Thyroid gland (tissue), 4 donors: Measurements from ENCODE around the gene CCDC175.

Experiments used
- CTCF ChIP-seq, 6 experiments: fragments of 200-600 bp in 3 of 6; fragments of 450-650 bp in 3 of 6; sonication (generic) in 3 of 6; IDR thresholded peaks; one replicate each; pipeline ENCODE4 v1.5.1; 2016 to 2019; ENCODE audit warnings: antibody characterized with exemption in 6 of 6, mild to moderate bottlenecking in 2 of 6, inconsistent platforms in 1 of 6, moderate library complexity in 1 of 6
- POLR2A ChIP-seq, 2 donors: fragments of 450-650 bp; IDR thresholded peaks; one replicate each; pipeline ENCODE4 v1.6.1; 2017; ENCODE audit warnings: antibody characterized with exemption in 2 of 2, mild to moderate bottlenecking in 2 of 2, moderate library complexity in 1 of 2

- TF ChIP-seq CTCF (IDR thresholded peaks at IDR 0.05): no peak
- TF ChIP-seq POLR2A (IDR thresholded peaks at IDR 0.05): no peak
Observed at GRCh38 chr14:59564366-59564765, 12.2 kb downstream of the CCDC175 start.
